HG03442 (cell line): ENCODE measurements around the gene STX19.
A peak's percentile ranks its signal among the peaks of the same experiment; 100 is the strongest.
"Not testable (repeated sequence)": the region's sequence is repeated elsewhere in the genome, so short reads cannot be mapped to it uniquely, and the experiment has no call there.

Experiments
- ATAC-seq: cut with Tn5 transposase; IDR thresholded peaks from one replicate; pipeline ENCODE4 v1.9.1; 2021; ENCODE audit warnings: mild to moderate bottlenecking, moderate library complexity; ENCODE audit not compliant: unreplicated experiment

The STX19 gene, protein sequence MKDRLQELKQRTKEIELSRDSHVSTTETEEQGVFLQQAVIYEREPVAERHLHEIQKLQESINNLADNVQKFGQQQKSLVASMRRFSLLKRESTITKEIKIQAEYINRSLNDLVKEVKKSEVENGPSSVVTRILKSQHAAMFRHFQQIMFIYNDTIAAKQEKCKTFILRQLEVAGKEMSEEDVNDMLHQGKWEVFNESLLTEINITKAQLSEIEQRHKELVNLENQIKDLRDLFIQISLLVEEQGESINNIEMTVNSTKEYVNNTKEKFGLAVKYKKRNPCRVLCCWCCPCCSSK

GRCh38 chr3:94028093-94028837, at the start of gene STX19:
TSS of gene STX19 (minus strand) at chr3:94028597. CDS start at chr3:94015269, 13,328 bp downstream.
- no peak for ATAC-seq

- ATAC-seq = no peak
These were observed 47.7 kb upstream of the STX19 start for GRCh38 chr3:94076055-94076454.

- ATAC-seq = peak; percentile 87
These were observed 43.4 kb upstream of the STX19 start for GRCh38 chr3:94071713-94072284.

DNA sequence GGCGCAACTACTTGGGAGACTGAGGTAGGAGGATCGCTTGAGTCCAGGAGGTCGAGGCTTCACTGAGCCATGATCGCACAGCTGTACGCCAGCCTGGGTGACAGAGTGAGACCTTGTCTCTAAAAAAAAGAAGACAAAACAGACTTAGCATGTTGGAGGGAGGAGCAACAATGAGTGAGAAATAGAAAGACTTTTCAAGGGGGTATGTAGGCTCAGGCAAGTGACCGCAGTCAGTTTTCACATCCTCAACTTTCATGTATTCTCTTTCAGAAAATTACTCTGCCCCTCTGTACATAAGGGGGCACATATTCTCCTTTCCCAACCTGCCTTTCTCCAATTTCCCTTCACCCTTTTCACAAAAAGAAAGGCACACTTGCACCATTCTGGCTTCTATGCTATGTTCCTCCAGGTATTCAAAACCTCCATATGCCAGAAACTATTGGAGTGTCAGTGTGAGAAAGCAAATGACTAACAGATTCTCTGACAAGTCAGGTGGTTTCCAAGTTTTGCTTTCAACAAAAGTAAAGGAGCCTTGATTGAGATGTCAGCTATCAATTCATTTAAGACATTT, 42.0 kb upstream of the STX19 start:
- ATAC-seq = peak; percentile 57

GRCh38 chr3:94069194-94069813, 40.9 kb upstream of the STX19 start:
- ATAC-seq = no peak

DNA sequence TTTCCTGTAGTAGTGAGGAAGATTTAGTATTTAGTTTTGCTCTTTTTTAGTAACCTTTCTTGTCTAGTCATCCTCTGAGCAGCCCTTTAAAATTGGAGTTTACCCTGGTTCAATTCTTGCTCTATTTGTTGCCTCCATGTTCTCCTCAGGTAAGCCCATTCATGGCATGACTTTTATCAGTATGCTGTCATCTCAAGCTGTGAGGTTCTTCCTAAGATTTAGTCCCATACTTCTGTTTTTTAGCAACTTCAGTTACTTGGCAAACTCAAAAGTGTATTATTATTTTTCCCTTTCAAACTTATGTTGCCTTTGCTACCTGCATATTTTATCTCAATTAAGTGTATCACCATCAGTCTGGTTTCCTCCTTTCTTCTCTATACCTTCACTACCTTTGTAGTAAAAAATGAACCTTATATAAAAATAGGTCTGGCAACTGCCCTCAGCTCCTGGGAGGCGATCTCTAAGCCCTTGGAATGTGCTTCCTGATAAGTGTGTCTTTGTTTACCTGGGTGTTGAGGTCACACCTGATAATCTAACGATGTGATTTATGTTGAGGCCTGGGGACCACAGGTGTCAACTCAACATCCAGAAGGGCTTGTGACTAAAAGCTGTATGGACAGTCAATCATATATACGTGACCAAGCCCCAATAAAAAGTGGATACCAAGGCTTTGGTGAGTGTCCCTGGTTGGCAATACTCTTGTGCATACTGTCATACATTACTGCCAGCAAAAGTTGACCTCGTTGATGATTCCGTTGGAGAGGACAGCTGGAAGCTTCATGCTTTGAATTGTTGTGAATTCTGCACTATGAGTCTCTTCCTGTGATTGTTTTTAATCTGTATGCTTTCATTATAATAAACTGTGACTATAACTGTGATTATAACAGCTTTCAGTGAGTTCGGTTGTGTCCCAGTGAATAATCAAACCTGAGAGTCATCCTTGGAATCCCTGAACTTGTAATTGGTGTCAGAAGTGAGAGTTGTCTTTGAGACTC, 38.4 kb upstream of the STX19 start:
- no peak for ATAC-seq

DNA sequence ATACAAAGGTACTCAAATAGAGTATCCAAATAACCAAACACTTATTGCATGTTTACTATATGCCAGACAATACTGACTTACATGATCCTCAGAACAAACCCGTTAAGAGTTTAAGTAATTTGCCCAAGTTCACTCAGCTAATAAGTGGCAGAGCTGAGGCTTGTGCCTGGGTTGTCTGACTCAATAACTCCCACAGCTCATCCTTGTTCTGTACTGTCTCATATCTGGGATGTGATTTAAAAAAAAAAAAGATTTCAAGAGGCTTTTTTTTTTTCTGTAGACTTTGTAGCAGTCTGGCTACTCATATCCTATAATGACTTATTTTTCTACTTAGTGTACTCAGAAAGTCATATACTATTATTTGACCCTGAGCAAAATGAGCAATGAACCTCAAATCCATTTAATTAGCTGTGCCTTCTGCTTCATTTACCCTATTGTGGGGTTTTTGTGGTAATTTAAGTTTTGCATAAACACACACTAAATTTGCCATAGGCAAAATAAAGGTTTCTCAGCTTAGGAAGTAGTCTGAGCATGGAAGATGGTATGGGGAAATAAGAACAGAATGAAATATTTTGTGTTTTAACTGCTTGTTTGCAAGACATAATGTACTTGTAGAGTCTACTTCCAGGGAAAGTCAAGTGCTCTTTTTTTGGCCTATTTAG, 37.6 kb upstream of the STX19 start:
- ATAC-seq = no peak

- ATAC-seq = no peak
These were observed 36.7 kb upstream of the STX19 start for GRCh38 chr3:94065122-94065521.

DNA sequence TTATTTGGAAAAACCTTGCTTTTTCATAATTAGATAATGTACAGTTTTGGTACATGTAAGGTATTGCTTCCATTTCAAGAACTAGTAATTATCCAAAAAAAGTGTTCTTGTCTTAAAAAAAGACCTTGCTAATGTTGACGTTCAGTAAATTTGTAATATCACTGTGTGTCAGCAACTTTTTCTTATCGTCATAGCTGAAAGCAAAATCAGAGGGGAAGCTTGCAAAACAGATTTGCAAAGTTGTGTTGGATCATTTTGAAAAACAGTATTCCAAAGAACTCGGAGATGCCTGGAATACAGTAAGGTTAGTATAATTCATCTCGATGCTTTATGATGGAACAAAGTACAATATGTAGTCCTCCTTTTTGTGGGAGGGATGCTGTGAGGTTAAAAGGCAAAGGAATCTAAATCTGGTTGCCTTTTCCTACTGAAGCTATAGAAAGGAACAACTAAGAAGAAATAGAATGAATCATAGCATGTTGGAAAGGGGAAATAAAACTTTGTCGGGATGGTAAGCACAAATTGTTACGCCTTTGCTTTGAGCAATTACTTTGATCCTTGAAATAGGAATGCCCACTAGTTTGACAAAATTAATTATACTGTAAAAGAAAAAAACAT, 36.0 kb upstream of the STX19 start:
- no peak for ATAC-seq

GRCh38 chr3:94063496-94064119, 35.2 kb upstream of the STX19 start:
- no peak for ATAC-seq

GRCh38 chr3:94062513-94063404, 34.4 kb upstream of the STX19 start, which contains the start of the genes DHFR2 and NSUN3:
TSS of gene DHFR2 (minus strand) at chr3:94062916. CDS start at chr3:94061511, 1,405 bp downstream.
TSS of gene NSUN3 (plus strand) at chr3:94063061. CDS start at chr3:94063127, 66 bp downstream.
- ATAC-seq = peak; percentile 92

DNA sequence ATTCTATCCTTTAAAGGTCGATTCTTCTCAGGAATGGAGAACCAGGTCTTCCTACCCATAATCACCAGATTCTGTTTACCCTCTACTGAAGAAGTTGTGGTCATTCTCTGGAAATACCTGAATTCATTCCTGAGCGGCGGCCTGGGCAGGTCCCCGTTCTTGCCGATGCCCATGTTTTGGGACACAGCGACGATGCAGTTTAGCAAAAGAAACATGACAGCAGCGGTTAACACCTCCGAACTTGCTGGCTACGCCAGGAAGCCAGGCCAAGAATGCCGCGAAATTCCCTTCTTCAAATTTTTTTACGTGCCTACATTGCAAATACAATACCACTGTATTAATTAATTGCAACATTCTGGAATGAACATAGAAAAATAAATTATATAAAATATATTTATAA, 32.9 kb upstream of the STX19 start:
- ATAC-seq = no peak

DNA sequence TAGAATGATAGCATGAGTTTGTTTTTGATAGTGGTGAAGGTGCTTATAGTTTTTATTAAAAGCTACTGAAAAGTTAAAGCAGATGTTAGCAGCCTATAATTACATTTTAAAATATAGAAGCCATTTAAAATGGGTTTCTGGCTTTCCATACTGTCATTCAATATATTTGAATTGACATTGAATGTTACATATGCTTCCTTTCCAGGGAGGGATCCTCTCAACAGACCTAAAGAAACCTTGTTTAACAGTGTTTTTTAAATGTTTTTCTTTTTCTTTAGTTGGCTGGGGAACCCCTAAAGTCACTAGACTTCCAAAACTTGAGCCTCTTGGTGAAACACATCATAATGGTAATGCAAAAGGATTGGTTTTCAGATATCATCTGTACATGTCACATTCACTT, 22.1 kb upstream of the STX19 start:
- no peak for ATAC-seq

GRCh38 chr3:94049267-94049666, 20.9 kb upstream of the STX19 start:
- no peak for ATAC-seq

- no peak for ATAC-seq
These were observed 18.1 kb upstream of the STX19 start for GRCh38 chr3:94046533-94046932.

GRCh38 chr3:94044100-94044936, 15.9 kb upstream of the STX19 start:
- not testable (repeated sequence) for ATAC-seq

DNA sequence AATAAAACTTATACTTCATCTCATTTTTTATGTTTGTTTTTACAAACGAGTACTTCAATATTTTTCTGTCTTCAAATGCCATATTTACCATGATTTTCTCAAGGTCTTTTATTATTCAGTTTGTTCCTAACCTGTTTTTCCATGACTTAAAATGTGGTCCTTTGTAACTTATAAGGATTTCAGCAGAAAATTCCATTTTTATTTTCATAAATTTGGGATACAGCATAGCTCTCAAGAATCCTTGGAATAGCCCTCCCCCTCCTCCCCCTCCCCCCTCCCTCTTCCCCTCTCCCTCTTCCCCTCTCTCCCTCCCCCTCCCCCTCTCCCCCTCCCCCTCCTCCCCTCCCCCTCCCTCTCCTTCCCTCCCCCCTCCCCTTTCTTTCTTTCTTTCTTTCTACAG, 14.9 kb upstream of the STX19 start:
- ATAC-seq = no peak
